Neural progenitor cell (in vitro differentiated cells): ENCODE results near the gene ISM2. TPM values are rescaled to one million over a fixed set of nuclear protein-coding genes. Genes with fewer than 3 reads are reported as not detected.
A peak's percentile ranks its signal among the peaks of the same experiment; 100 is the strongest.

Experiments
- DNase-seq: peaks from one replicate; pipeline ENCODE4 v3.0.0-alpha.2; 2016; ENCODE audit warnings: low spot score
- H2AFZ ChIP-seq: fragments of 200-600 bp; sonication (generic); replicated peaks from 2 replicates; pipeline ENCODE4 v1.6.1; 2016; ENCODE audit warnings: antibody characterized with exemption
- H3F3A ChIP-seq: fragments of 200-600 bp; sonication (generic); 2 replicates; pipeline ENCODE4 v1.6.1; 2016; ENCODE audit warnings: antibody characterized with exemption, low read depth
- H3K27ac ChIP-seq: fragments of 200-600 bp; sonication (generic); 2 replicates; pipeline ENCODE4 v1.5.1; 2016; ENCODE audit warnings: mild to moderate bottlenecking
- H3K27me3 ChIP-seq: fragments of 200-600 bp; sonication (generic); 2 replicates; pipeline ENCODE4 v1.6.1; 2016; ENCODE audit warnings: mild to moderate bottlenecking, moderate library complexity
- H3K36me3 ChIP-seq: fragments of 200-600 bp; sonication (generic); 2 replicates; pipeline ENCODE4 v1.5.1; 2016
- H3K4me1 ChIP-seq: fragments of 200-600 bp; sonication (generic); 2 replicates; pipeline ENCODE4 v1.6.1; 2016; ENCODE audit warnings: mixed run types
- H3K4me2 ChIP-seq: fragments of 200-600 bp; sonication (generic); 2 replicates; pipeline ENCODE4 v1.6.1; 2016
- H3K4me3 ChIP-seq: fragments of 200-600 bp; sonication (generic); 2 replicates; pipeline ENCODE4 v1.5.1; 2016
- H3K79me2 ChIP-seq: fragments of 200-600 bp; sonication (generic); 2 replicates; pipeline ENCODE4 v1.6.1; 2016; ENCODE audit warnings: low read depth
- H3K9ac ChIP-seq: fragments of 200-600 bp; sonication (generic); 2 replicates; pipeline ENCODE4 v1.6.1; 2016
- H3K9me3 ChIP-seq: fragments of 200-600 bp; sonication (generic); 2 replicates; pipeline ENCODE4 v1.5.1; 2016; ENCODE audit warnings: low read depth
- H4K20me1 ChIP-seq: fragments of 200-600 bp; sonication (generic); 2 replicates; pipeline ENCODE4 v1.6.1; 2016; ENCODE audit warnings: low read depth
- H3K27ac Mint-ChIP-seq: 3 replicates; pipeline ENCODE4 v1.8.0; 2021; ENCODE audit warnings: mixed read lengths
- H3K27me3 Mint-ChIP-seq: 2 replicates; pipeline ENCODE4 v1.8.0; 2022; ENCODE audit warnings: low read depth, mild to moderate bottlenecking, inconsistent platforms, moderate library complexity, mixed read lengths; ENCODE audit not compliant: insufficient read depth
- H3K36me3 Mint-ChIP-seq: 3 replicates; pipeline ENCODE4 v1.8.0; 2021; ENCODE audit warnings: mixed read lengths
- H3K4me1 Mint-ChIP-seq: 3 replicates; pipeline ENCODE4 v1.8.0; 2021; ENCODE audit warnings: mixed read lengths
- H3K4me3 Mint-ChIP-seq: 3 replicates; pipeline ENCODE4 v1.8.0; 2021; ENCODE audit warnings: mild to moderate bottlenecking, moderate library complexity, mixed read lengths
- H3K9me3 Mint-ChIP-seq: 3 replicates; pipeline ENCODE4 v1.8.0; 2020; ENCODE audit warnings: mixed read lengths
- EZH2 ChIP-seq: fragments of 200-600 bp; sonication (generic); IDR thresholded peaks from 2 replicates; pipeline ENCODE4 v1.6.1; 2017; ENCODE audit warnings: antibody characterized with exemption, mild to moderate bottlenecking, moderate library complexity
- EZH2phosphoT487 ChIP-seq: fragments of 200-600 bp; sonication (generic); IDR thresholded peaks from 2 replicates; pipeline ENCODE4 v1.6.1; 2017; ENCODE audit warnings: antibody characterized with exemption
- total RNA-seq: library from RNA; depleted of rRNA; stranded (reverse); fragments of >200 nt; gene quantifications from 2 replicates; pipeline ENCODE4 v1.2.3, GENCODE V29; 2015; ENCODE audit warnings: low replicate concordance
- TF ChIP-seq, protein P1 (sequence below): fragments of 200-600 bp; sonication (generic); IDR thresholded peaks from 2 replicates; pipeline ENCODE4 v1.5.1; 2017; ENCODE audit warnings: antibody characterized with exemption, mild to moderate bottlenecking

The ISM2 gene
- total RNA-seq, 1 donor from 2014 or later, result 0.07 TPM

DNA sequence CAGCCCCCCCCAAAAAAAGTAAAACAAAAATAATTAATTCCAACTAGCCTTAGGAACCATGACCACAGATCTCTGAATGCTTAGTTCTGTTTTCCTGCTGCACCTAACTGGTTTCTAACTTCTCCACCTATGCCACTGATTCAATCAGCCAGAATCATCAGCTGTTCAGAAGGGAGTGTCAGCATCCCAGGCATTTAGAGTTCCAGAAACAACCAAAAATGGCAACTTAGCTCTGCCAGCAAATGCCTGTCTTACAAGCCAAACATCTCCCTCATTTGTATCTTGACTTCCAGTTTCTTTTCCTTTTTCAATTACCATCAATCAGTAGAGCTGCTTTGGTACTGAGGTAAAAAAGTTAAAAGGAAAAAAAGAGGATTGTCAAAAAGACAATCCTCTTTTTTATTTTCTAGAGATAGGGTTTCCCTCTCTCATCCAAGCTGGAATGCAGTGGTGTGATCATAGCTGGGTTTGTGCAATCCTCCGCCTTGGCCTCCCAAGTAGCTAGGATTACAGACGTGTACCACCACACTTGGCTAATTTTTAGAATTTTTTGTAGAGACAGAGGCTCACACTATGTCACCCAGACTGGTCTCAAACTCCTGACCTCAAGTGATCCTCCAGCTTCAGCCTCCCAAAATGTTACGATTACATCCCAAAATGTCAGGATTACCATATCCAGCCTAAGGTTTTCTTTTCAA is 45.2 kb upstream of the ISM2 start:
- TF ChIP-seq EZH2phosphoT487 (no peak), EZH2 (no peak)
- TF ChIP-seq, protein P1, sequence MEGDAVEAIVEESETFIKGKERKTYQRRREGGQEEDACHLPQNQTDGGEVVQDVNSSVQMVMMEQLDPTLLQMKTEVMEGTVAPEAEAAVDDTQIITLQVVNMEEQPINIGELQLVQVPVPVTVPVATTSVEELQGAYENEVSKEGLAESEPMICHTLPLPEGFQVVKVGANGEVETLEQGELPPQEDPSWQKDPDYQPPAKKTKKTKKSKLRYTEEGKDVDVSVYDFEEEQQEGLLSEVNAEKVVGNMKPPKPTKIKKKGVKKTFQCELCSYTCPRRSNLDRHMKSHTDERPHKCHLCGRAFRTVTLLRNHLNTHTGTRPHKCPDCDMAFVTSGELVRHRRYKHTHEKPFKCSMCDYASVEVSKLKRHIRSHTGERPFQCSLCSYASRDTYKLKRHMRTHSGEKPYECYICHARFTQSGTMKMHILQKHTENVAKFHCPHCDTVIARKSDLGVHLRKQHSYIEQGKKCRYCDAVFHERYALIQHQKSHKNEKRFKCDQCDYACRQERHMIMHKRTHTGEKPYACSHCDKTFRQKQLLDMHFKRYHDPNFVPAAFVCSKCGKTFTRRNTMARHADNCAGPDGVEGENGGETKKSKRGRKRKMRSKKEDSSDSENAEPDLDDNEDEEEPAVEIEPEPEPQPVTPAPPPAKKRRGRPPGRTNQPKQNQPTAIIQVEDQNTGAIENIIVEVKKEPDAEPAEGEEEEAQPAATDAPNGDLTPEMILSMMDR, result no peak
- no peaks in the 10 kb centered on the region for H3K9me3 Mint-ChIP-seq
- no peak overlapping the region for H3K27ac Mint-ChIP-seq
- Histone ChIP-seq H3K79me2 (no peaks in the 10 kb centered on the region), H2AFZ (no peak overlapping the region), H3K4me2 (no peak overlapping the region), H3K27me3 (no peaks in the 10 kb centered on the region), H3K9ac (no peak overlapping the region), H3K4me3 (no peak overlapping the region), H3K9me3 (no peaks in the 10 kb centered on the region), H3K36me3 (no peaks in the 10 kb centered on the region), H3K27ac (no peak overlapping the region), H3K4me1 (peaks cover 9% of the 10 kb centered on the region), H4K20me1 (no peaks in the 10 kb centered on the region), H3F3A (no peaks in the 10 kb centered on the region)
- no peak for DNase-seq
- peaks cover 29% of the 10 kb centered on the region for H3K4me1 Mint-ChIP-seq
- H3K4me3 Mint-ChIP-seq, result no peak overlapping the region
- no peaks in the 10 kb centered on the region for H3K27me3 Mint-ChIP-seq
- peaks cover 12% of the 10 kb centered on the region for H3K36me3 Mint-ChIP-seq

- Histone ChIP-seq H3K27me3 (no peaks in the 10 kb centered on the region), H3K4me1 (peaks cover 9% of the 10 kb centered on the region), H3K9ac (no peak overlapping the region), H3K27ac (no peak overlapping the region), H3K79me2 (no peaks in the 10 kb centered on the region), H3K4me3 (no peak overlapping the region), H4K20me1 (no peaks in the 10 kb centered on the region), H2AFZ (no peak overlapping the region), H3K4me2 (no peak overlapping the region), H3K36me3 (no peaks in the 10 kb centered on the region), H3F3A (no peaks in the 10 kb centered on the region), H3K9me3 (no peaks in the 10 kb centered on the region)
- no peak for DNase-seq
- peaks cover 29% of the 10 kb centered on the region for H3K4me1 Mint-ChIP-seq
- H3K36me3 Mint-ChIP-seq, result peaks cover 9% of the 10 kb centered on the region
- H3K4me3 Mint-ChIP-seq, result no peak overlapping the region
- H3K27ac Mint-ChIP-seq, result peak overlapping the region; percentile 14
- H3K27me3 Mint-ChIP-seq, result no peaks in the 10 kb centered on the region
- no peaks in the 10 kb centered on the region for H3K9me3 Mint-ChIP-seq
- TF ChIP-seq, protein P1, result no peak
- TF ChIP-seq EZH2phosphoT487, result no peak
- no peak for TF ChIP-seq EZH2
These were observed 44.6 kb upstream of the ISM2 start for GRCh38 chr14:77543240-77543551.

- H3K9ac ChIP-seq, result no peak overlapping the region
- H3K27ac ChIP-seq, result no peak overlapping the region
- no peak overlapping the region for H3K4me3 Mint-ChIP-seq
- TF ChIP-seq EZH2 (no peak), EZH2phosphoT487 (no peak)
- TF ChIP-seq, protein P1, result no peak
- no peaks in the 10 kb centered on the region for H3K36me3 ChIP-seq
- peaks cover 29% of the 10 kb centered on the region for H3K4me1 Mint-ChIP-seq
- H3K4me1 ChIP-seq, result peaks cover 9% of the 10 kb centered on the region
- H3K27ac Mint-ChIP-seq, result peak overlapping the region; percentile 23
- no peaks in the 10 kb centered on the region for H3K27me3 ChIP-seq
- no peaks in the 10 kb centered on the region for H3K79me2 ChIP-seq
- peaks cover 7% of the 10 kb centered on the region for H3K36me3 Mint-ChIP-seq
- H3F3A ChIP-seq, result no peaks in the 10 kb centered on the region
- H3K4me2 ChIP-seq, result no peak overlapping the region
- H4K20me1 ChIP-seq, result no peaks in the 10 kb centered on the region
- H3K9me3 ChIP-seq, result no peaks in the 10 kb centered on the region
- H3K4me3 ChIP-seq, result no peak overlapping the region
- H3K9me3 Mint-ChIP-seq, result no peaks in the 10 kb centered on the region
- no peaks in the 10 kb centered on the region for H3K27me3 Mint-ChIP-seq
- no peak overlapping the region for H2AFZ ChIP-seq
- DNase-seq, result peak; percentile 6
These were observed 44.0 kb upstream of the ISM2 start for GRCh38 chr14:77542421-77543239.
